Ascending aorta (tissue), 2 donors: ENCODE data around the gene EPB41. TPM values are rescaled to one million over a fixed set of nuclear protein-coding genes. Genes with fewer than 3 reads are reported as not detected.
"Not testable (repeated sequence)": the region's sequence is repeated elsewhere in the genome, so short reads cannot be mapped to it uniquely, and the experiment has no call there.

Source experiments
- DNase-seq, 2 donors: peaks; one replicate each; pipeline ENCODE4 v3.0.0-alpha.2; 2019; ENCODE audit warnings: low spot score in 2 of 2
- H3K27ac ChIP-seq, 2 donors: fragments of 200-600 bp; sonication (generic); one replicate each; pipeline ENCODE4 v1.5.1; 2016 to 2017; ENCODE audit warnings: mild to moderate bottlenecking in 1 of 2
- H3K27me3 ChIP-seq: fragments of 200-600 bp; sonication (generic); one replicate; pipeline ENCODE4 v1.5.1; 2017
- H3K36me3 ChIP-seq, 2 donors: fragments of 200-600 bp; sonication (generic); one replicate each; pipeline ENCODE4 v1.5.1; 2016
- H3K4me1 ChIP-seq, 2 donors: fragments of 200-600 bp; sonication (generic); one replicate each; pipeline ENCODE4 v1.5.1; 2016 to 2017; ENCODE audit warnings: mild to moderate bottlenecking in 1 of 2
- H3K4me3 ChIP-seq, 2 donors: fragments of 200-600 bp; sonication (generic); one replicate each; pipeline ENCODE4 v1.5.1; 2016 to 2017; ENCODE audit warnings: mild to moderate bottlenecking in 1 of 2
- H3K9me3 ChIP-seq, 2 donors: fragments of 200-600 bp; sonication (generic); one replicate each; pipeline ENCODE4 v1.5.1; 2016
- intact Hi-C: fragments of 100-400 bp; cut with DNase I; formaldehyde crosslinking; loops from one replicate; pipeline ENCODE4 v1.15.1; 2023
- total RNA-seq: library from RNA; depleted of rRNA; stranded (reverse); fragments of >200 nt; gene quantifications from one replicate; pipeline ENCODE4 v1.1.0, GENCODE V29; 2016
- TF ChIP-seq, protein P1 (sequence below), 3 experiments: fragments of 200-600 bp in 2 of 3; fragments of 450-650 bp in 1 of 3; sonication (generic) in 2 of 3; IDR thresholded peaks; one replicate each; pipeline ENCODE4 v1.5.1; 2016 to 2019; ENCODE audit warnings: antibody characterized with exemption in 3 of 3, mild to moderate bottlenecking in 1 of 3, moderate library complexity in 1 of 3

The EPB41 gene
- total RNA-seq, 1 donor from 2014 or later = 47.6 TPM

- Histone ChIP-seq H3K27me3 (no peaks in the 10 kb centered on the region), H3K4me3 (no peak overlapping the region), H3K36me3 (no peaks in the 10 kb centered on the region), H3K9me3 (no peaks in the 10 kb centered on the region), H3K4me1 (peaks cover 3 to 13% of the 10 kb centered on the region in 2 donors), H3K27ac (peak overlapping the region in 1 of 2 donors; percentile 99)
- TF ChIP-seq, protein P1, sequence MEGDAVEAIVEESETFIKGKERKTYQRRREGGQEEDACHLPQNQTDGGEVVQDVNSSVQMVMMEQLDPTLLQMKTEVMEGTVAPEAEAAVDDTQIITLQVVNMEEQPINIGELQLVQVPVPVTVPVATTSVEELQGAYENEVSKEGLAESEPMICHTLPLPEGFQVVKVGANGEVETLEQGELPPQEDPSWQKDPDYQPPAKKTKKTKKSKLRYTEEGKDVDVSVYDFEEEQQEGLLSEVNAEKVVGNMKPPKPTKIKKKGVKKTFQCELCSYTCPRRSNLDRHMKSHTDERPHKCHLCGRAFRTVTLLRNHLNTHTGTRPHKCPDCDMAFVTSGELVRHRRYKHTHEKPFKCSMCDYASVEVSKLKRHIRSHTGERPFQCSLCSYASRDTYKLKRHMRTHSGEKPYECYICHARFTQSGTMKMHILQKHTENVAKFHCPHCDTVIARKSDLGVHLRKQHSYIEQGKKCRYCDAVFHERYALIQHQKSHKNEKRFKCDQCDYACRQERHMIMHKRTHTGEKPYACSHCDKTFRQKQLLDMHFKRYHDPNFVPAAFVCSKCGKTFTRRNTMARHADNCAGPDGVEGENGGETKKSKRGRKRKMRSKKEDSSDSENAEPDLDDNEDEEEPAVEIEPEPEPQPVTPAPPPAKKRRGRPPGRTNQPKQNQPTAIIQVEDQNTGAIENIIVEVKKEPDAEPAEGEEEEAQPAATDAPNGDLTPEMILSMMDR (IDR thresholded peaks at IDR 0.05) = no peak
- intact Hi-C loops = loop anchor here (5.0 to 10.0 kb wide), 4 partner anchors 211 to 1761 kb away; partner anchors contain the start of genes EPB41, MAP3K6 and RNU11
- DNase-seq = no peak
These were observed 211.8 kb downstream of the EPB41 start for GRCh38 chr1:29126198-29126597.

GRCh38 chr1:29128739-29129138 lies 214.4 kb downstream of the EPB41 start:
- H3K36me3 ChIP-seq = no peaks in the 10 kb centered on the region
- intact Hi-C loops = loop anchor here (5.0 to 10.0 kb wide), 4 partner anchors 214 to 1764 kb away; partner anchors contain the start of genes EPB41, MAP3K6 and RNU11

DNA sequence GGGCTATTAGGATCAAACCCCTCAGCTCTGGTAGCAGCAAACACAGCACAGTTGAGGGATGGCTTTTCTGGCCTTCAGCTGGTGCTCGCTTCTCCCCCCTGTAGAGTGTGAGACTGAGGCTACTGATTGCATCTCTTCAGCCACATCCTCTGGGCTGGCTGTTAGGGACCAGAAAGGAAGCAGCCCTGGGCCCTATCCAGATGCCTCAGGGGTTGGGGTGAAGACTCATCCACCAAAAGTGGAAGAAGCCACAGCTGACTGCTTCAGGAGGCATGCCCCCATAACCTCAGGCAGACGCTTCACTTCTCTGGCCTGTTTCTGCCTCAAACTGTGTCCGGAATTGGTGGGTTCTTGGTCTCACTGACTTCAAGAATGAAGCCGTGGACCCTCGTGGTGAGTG lies 215.5 kb downstream of the EPB41 start:
- TF ChIP-seq, protein P1 (IDR thresholded peaks at IDR 0.05) = no peak
- no peak overlapping the region for H3K27ac ChIP-seq
- no peaks in the 10 kb centered on the region for H3K27me3 ChIP-seq
- H3K9me3 ChIP-seq = no peaks in the 10 kb centered on the region
- intact Hi-C loops = loop anchor here (5.0 to 10.0 kb wide), 4 partner anchors 215 to 1765 kb away; partner anchors contain the start of genes EPB41, MAP3K6 and RNU11
- no peaks in the 10 kb centered on the region for H3K36me3 ChIP-seq
- no peak overlapping the region for H3K4me3 ChIP-seq
- peaks cover 0 to 5% of the 10 kb centered on the region in 2 donors for H3K4me1 ChIP-seq
- DNase-seq = no peak

More at GRCh38 chr1:29128739-29129138, 214.4 kb downstream of the EPB41 start:
- no peaks in the 10 kb centered on the region for H3K27me3 ChIP-seq
- H3K4me3 ChIP-seq = no peak overlapping the region
- no peak overlapping the region for H3K27ac ChIP-seq
- TF ChIP-seq, protein P1 (IDR thresholded peaks at IDR 0.05) = no peak
- peaks cover 3 to 8% of the 10 kb centered on the region in 2 donors for H3K4me1 ChIP-seq
- DNase-seq = no peak
- no peaks in the 10 kb centered on the region for H3K9me3 ChIP-seq

- DNase-seq, H3K27me3 ChIP-seq, intact Hi-C loops: not testable (repeated sequence)
These were observed 216.7 kb downstream of the EPB41 start for GRCh38 chr1:29131056-29131455.

DNA sequence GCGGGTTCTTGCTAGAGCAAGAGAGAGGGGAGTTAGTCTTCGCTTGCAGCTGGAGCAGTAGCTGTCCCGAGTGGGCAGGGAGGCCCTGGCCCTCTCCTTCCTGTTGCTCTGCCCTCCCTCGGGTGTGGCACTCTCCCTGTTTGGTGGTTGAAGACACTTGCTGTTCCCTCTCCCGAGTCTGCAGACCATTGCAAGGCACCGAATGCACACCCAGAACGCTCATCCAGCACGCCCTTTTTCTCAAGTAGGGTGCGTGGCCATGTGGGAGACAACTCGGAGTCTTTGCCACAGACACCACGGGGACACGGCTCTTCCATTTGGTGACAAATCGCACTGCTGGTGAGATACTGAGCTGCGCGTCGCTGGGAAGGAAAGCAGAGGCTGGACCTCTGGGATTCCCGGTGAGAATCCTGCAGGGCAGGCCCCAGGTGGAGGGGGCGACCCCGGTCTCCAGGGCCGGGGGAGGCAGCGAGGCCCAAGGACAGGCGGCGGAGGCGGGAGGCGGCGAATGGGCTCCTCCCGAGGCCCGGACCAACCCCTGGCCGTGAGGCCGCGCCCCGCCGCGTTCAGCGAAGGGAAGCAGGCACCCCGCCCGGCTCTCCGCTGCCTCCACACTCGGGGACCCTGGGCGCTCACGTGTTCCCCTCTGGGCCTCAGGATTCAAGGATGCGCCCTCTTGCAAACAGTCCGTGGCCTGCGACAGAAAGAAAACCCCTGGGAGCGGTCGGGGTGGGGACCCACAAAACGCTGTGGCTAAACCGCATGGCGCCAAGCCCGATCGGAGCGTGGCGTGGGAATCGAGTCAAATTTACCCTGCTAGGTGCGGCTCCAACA lies 219.7 kb downstream of the EPB41 start:
- Histone ChIP-seq H3K4me3 (no peak overlapping the region), H3K27me3 (no peaks in the 10 kb centered on the region), H3K27ac (no peak overlapping the region), H3K4me1 (no peaks in the 10 kb centered on the region), H3K9me3 (no peaks in the 10 kb centered on the region), H3K36me3 (no peaks in the 10 kb centered on the region)
- DNase-seq = no peak
- TF ChIP-seq, protein P1 (IDR thresholded peaks at IDR 0.05) = no peak
- intact Hi-C loops = no loop called here

More at GRCh38 chr1:29131056-29131455, 216.7 kb downstream of the EPB41 start:
- not testable (repeated sequence) for H3K4me3 ChIP-seq, H3K27ac ChIP-seq, H3K9me3 ChIP-seq, H3K36me3 ChIP-seq, H3K4me1 ChIP-seq

GRCh38 chr1:29134695-29135028 lies 220.3 kb downstream of the EPB41 start:
- TF ChIP-seq, protein P1 (IDR thresholded peaks at IDR 0.05) = no peak
- H3K27ac ChIP-seq = no peak overlapping the region
- no peaks in the 10 kb centered on the region for H3K9me3 ChIP-seq
- H3K27me3 ChIP-seq = no peaks in the 10 kb centered on the region
- H3K4me3 ChIP-seq = no peak overlapping the region
- no peak for DNase-seq
- H3K4me1 ChIP-seq = no peaks in the 10 kb centered on the region
- intact Hi-C loops = no loop called here
- H3K36me3 ChIP-seq = no peaks in the 10 kb centered on the region
